Stimulated activated CD8-positive, alpha-beta memory T cell treated with anti-CD3 and anti-CD28 coated beads, Interleukin-7, amount 100 ng/mL, for 1 hour (primary cell): Measurements from ENCODE around the gene FARSB.
A peak's percentile ranks its signal among the peaks of the same experiment; 100 is the strongest.
"Not testable (repeated sequence)": the region's sequence is repeated elsewhere in the genome, so short reads cannot be mapped to it uniquely, and the experiment has no call there.

Experiments
- DNase-seq, 2 donors: peaks; one replicate each; pipeline ENCODE4 v3.0.0-alpha.2; 2020; ENCODE audit warnings: low read depth in 2 of 2

The FARSB gene

GRCh38 chr2:222655787-222656525 is at the start of gene FARSB:
TSS of gene FARSB (minus strand) at chr2:222656092. CDS start at chr2:222656073, 19 bp downstream.
- DNase-seq = peak; percentile 81

- no peak for DNase-seq
These were observed 48.0 kb upstream of the FARSB start for GRCh38 chr2:222703886-222704285.

DNA sequence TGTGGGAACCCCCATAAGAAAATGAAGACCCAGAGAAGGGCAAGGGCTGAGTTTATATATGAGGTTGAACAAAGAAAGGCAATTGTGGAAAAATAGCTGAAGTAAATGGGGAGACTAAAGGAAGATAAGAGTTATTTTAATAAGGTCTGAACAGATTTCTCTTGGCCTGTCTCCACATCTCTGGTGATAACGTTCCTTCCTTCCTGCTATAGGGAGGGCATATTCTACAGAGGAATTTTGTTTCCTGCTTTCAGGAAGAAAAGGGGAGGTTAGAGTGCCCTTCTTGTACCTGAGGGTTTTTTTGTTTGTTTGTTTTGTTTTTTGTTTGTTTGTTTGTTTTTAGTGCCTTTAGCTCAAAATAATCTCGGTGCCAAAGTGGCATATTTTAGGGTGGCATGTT is 47.2 kb upstream of the FARSB start:
- DNase-seq = no peak

- DNase-seq = no peak
These were observed 45.8 kb upstream of the FARSB start for GRCh38 chr2:222701721-222702131.

- no peak for DNase-seq
These were observed 45.3 kb upstream of the FARSB start for GRCh38 chr2:222701233-222701632.

GRCh38 chr2:222698276-222698675 is 42.4 kb upstream of the FARSB start:
- DNase-seq = no peak

GRCh38 chr2:222693837-222694236 is 37.9 kb upstream of the FARSB start:
- DNase-seq = no peak

- not testable (repeated sequence) for DNase-seq
These were observed 37.5 kb upstream of the FARSB start for GRCh38 chr2:222693413-222693812.

DNA sequence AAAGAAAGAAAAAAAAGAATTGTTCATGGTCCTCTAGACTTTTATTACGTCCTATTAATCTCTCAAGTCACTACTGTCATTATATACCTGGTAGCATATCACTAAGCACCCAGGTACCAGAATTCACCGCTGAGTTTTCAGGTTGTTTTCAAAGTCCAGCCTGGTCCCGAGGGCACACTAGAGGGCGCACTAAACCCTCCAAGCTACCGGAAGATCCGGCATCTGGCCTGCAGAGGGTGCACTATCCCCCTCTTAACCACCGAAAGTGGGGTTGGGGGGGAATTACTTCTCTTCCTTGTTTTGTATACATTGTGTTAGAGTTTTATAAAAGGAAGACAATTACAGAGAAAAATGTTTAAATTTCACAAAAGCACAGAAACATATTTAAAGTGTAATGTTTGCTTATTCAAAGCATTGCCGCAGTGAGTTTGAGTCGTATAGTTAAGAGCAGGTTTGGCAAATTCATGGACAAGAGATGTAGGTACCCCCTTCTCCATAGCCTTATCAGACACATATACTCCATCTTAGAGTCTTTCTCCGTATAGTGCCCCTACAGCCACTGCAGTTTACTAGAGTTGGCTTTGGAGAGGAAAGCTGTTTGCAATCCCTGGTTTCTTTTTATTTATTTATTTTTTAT is 34.8 kb upstream of the FARSB start:
- DNase-seq = peak; percentile 28 to 54

- no peak for DNase-seq
These were observed 33.4 kb upstream of the FARSB start for GRCh38 chr2:222689322-222689721.

GRCh38 chr2:222688917-222689316 is 33.0 kb upstream of the FARSB start:
- no peak for DNase-seq

- DNase-seq = no peak
These were observed 30.3 kb upstream of the FARSB start for GRCh38 chr2:222686086-222686750.

DNA sequence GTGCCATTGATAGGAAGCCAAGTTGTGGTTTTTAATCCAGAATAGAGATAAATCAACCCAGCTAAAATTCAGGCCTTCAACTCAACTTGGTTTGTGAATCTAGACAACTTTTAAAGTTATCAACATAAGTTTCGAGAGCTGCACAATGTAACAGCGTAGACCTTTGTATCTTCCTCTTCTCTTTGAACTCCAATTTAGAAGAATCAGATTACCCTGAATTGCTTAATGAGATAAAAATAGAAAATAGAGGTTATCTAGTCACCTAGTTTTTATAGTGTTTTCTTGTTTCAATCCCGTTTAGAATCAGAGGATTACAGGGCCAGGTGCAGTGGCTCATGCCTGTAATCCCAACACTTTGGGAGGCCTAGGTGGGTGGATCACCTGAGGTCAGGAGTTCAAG is 27.9 kb upstream of the FARSB start:
- DNase-seq = no peak

- no peak for DNase-seq
These were observed 22.1 kb upstream of the FARSB start for GRCh38 chr2:222677981-222678380.

DNA sequence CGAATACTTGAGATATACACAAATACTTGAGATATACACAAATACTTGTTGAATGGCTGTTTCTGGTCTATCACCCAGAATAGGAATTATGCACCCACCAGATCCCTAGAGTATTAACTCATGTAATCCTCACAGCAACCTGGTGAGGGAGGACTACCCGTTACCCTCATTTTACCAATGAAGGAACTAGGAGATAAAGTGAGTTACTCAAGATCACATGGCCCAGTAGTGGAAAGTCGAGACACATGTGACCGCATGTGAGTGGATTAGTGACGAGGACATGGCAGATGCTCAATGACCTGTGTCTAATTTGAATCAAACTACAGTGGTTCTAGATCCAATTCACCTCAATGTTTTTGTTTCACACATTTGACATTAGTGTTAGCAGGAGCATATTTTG is 18.0 kb upstream of the FARSB start:
- no peak for DNase-seq

DNA sequence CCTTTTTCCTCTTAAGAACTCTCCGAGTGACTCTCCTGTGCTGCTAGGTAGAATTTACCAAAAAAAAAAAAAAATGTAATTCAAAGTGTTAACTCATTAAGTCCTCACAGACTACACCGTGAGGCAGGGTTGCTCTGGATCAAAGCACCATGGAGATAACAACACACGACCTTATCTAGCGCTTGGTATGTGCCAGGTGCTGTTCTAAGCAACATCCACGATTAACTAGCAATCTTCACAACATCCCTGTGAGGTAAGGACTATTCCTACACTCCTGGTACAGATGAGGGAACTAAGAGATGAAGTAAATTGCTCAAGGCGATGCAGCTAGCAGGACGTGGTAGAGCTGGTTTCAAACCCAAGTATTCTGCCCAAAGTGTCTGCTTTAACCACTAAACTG is 17.4 kb upstream of the FARSB start:
- DNase-seq = no peak

GRCh38 chr2:222672068-222672401 is 16.1 kb upstream of the FARSB start:
- DNase-seq = no peak

DNA sequence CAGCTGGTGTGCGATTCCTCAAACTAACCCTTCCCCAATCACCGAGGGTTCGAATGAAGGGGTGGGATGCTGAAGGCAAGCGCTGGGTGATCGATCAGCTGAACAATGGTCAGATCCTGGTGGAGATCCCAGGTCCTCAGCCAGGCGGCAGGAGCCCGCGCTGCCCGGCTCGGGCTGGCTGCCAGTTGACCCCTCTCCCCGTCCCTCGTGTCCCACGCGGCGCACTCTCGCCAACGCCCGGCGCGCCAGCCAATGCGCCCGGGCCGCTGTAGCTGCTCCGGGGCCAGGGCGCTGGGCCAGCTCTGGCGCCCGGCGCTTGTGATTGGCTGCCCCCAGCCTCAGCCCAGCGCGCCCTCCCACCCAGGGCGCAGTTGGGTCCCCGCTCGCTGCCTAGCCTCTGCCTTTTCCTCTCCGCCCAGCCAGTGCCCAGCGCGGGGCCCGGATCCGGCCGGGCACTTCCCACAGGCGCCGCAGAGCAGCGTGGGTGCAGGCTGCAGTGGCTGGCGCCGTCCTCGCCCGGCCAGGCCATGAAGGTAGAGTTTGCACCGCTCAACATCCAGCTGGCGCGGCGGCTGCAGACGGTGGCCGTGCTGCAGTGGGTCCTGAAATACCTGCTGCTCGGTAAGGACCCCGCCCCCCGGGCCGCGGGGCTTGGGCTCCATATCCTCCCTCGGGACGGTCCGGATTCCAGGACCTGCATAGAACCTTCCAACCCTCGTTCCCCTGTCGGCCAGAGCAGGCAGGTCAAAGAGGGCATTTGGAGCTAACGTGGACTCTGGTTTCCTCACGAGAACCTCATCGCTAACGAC is 15.6 kb upstream of the FARSB start, which contains the start of gene MOGAT1:
Gene MOGAT1 (plus strand): TSS at position 400 of the 809 bp plus-strand sequence. CDS start 128 bp downstream, at position 528.
- no peak for DNase-seq

DNA sequence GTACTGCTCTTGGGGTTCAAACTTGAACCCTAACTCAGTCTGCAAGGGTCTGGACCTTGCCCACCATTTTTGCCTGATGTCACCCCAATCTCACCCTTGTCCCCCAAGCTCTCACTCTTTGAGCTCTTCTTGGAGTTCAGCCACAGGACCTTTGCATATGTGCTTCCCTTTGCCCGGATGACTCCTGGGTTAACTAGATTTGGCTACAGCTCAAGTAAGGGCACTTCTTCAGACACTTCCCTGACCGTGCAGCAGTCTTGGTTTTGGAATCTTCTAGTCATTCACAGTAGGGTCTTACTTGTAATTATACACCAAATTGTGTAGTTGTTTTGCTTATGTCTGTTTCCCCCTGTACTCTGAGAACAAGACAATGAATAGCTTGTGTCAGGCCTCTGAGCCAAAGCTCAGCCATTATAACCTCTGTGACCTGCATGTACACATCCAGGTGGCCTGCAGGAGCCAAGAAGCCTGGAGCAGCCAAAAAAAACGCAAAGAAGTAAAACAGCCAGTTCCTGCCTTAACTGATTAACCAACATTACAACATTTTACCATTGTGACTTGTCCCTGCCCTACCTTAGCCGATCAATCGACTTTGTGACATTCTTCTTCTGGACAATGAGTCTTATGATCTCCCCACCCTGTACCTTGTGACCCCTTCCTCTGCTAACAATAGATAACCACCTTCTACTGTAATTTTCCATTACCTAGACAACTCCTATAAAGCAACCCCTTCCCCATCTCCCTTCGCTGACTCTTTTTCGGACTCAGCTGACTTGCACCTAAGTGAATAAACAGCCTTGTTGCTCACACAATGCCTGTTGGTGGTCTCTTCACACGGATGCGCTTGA is 14.5 kb upstream of the FARSB start:
- no peak for DNase-seq

DNA sequence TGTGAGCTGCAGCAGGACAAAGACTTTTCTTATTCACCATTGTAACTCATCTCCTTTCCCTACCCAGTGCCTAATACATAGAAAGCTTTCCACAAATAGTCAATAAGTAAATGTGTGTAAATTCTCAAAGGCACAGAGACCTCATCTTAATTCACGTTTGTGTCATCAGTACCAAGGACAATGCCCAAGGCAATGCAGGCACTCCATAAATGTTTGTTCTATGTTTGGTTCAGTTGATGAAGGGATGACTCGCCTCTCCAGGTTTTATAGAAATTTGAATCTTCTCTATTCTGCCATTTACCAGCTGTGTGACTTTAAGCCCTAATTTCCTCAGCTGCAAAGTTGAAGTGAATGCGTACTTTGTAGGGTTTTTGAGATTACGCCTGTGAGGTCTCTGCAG is 13.5 kb upstream of the FARSB start:
- DNase-seq = no peak

- DNase-seq = no peak
These were observed 12.7 kb upstream of the FARSB start for GRCh38 chr2:222668494-222669154.
